ENCODE data around the gene LRATD1.

Gene LRATD1

DNA sequence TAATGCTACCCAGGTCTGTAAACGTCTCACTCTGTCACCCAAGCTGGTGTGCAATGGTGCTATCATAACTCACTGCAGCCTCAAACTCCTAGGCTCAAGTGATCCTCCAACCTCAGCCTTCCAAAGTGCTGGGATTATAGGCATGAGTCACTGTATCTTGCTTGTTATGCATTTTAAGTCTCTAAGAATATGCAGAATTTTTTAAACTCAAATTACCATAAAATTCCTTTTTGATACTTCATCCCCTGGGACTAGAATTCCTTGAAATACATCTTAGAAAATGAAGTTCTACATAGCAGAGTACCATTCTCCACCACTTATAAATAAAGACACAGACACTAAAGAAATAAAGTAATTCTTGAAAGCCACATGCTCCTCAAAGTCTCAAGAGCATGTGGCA is 30.2 kb upstream of the LRATD1 start:
- Histone ChIP-seq H4K5ac (ENCODE audit: low read length) (no peak overlapping the region), H2BK5ac (ENCODE audit: low read length) (no peak overlapping the region), H2BK15ac (replicated peaks; ENCODE audit: low read depth) (no peak overlapping the region), H3K4me1 (ENCODE audit: control insufficient read depth, low read depth, low read length) (no peaks in the 10 kb centered on the region), H3K4me3 (ENCODE audit: low read length) (no peak overlapping the region), H3K56ac (ENCODE audit: low read length) (no peak overlapping the region), H3K9ac (ENCODE audit: low read length) (no peak overlapping the region), H3K79me1 (ENCODE audit: low read length) (no peaks in the 10 kb centered on the region), H3K18ac (ENCODE audit: low read length) (no peak overlapping the region), H2BK120ac (ENCODE audit: low read depth, low read length) (no peak overlapping the region), H3K79me2 (ENCODE audit: control insufficient read depth, insufficient read depth, low read length) (no peaks in the 10 kb centered on the region), H3K36me3 (ENCODE audit: control insufficient read depth, insufficient read depth, low read length) (no peaks in the 10 kb centered on the region), H3K27ac (ENCODE audit: low read depth, low read length) (no peak overlapping the region), H2AK5ac (ENCODE audit: low read length) (no peak overlapping the region), H3K4ac (ENCODE audit: low read depth, low read length) (no peak overlapping the region), H3K23ac (ENCODE audit: low read length) (no peak overlapping the region), H3K4me2 (ENCODE audit: low read length) (no peak overlapping the region), H4K8ac (ENCODE audit: low read depth, low read length) (no peak overlapping the region), H3K27me3 (ENCODE audit: insufficient read depth, low read length, poor library complexity) (no peaks in the 10 kb centered on the region)
- WGBS (ENCODE audit: extremely low coverage, insufficient coverage, low lambda C conversion rate): no CpG with 5 or more reads among the region's 1 CpG
- no peak for DNase-seq

DNA sequence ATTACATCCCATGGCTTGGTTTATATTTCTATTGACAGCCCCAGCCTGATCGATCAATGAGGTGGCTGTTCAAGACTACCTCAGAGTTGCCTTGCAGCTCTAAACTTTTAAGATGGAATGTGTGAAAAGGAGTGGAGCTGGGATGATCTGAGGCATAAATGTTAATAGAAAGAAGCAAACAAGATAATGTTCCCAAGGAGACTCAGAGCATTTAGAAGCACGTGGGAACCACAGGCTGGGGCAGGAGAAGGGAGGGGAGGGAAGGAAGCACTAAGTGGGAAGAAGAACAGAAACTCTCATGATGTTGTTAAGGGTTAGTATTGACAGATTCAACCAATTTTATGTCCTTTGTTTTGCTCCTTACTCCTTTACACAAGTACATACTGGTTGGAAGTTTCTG is 28.8 kb upstream of the LRATD1 start:
- Histone ChIP-seq H3K79me1 (ENCODE audit: low read length) (no peaks in the 10 kb centered on the region), H3K79me2 (ENCODE audit: control insufficient read depth, insufficient read depth, low read length) (no peaks in the 10 kb centered on the region), H3K23ac (ENCODE audit: low read length) (no peak overlapping the region), H2BK15ac (replicated peaks; ENCODE audit: low read depth) (no peak overlapping the region), H3K4me3 (ENCODE audit: low read length) (no peak overlapping the region), H3K56ac (ENCODE audit: low read length) (no peak overlapping the region), H3K36me3 (ENCODE audit: control insufficient read depth, insufficient read depth, low read length) (no peaks in the 10 kb centered on the region), H3K4me1 (ENCODE audit: control insufficient read depth, low read depth, low read length) (no peaks in the 10 kb centered on the region), H4K5ac (ENCODE audit: low read length) (no peak overlapping the region), H3K4ac (ENCODE audit: low read depth, low read length) (no peak overlapping the region), H2AK5ac (ENCODE audit: low read length) (no peak overlapping the region), H3K9ac (ENCODE audit: low read length) (no peak overlapping the region), H3K4me2 (ENCODE audit: low read length) (no peak overlapping the region), H2BK5ac (ENCODE audit: low read length) (no peak overlapping the region), H3K18ac (ENCODE audit: low read length) (no peak overlapping the region), H3K27ac (ENCODE audit: low read depth, low read length) (no peak overlapping the region), H2BK120ac (ENCODE audit: low read depth, low read length) (no peak overlapping the region), H3K27me3 (ENCODE audit: insufficient read depth, low read length, poor library complexity) (no peaks in the 10 kb centered on the region), H4K8ac (ENCODE audit: low read depth, low read length) (no peak overlapping the region)
- WGBS (ENCODE audit: extremely low coverage, insufficient coverage, low lambda C conversion rate): no CpG with 5 or more reads among the region's 2 CpGs
- peak; percentile 3 for DNase-seq

- Histone ChIP-seq H3K4me3 (ENCODE audit: low read length) (no peak overlapping the region), H3K18ac (ENCODE audit: low read length) (no peak overlapping the region), H3K27ac (ENCODE audit: low read depth, low read length) (no peak overlapping the region), H3K4me1 (ENCODE audit: control insufficient read depth, low read depth, low read length) (no peaks in the 10 kb centered on the region), H2BK15ac (replicated peaks; ENCODE audit: low read depth) (no peak overlapping the region), H3K4me2 (ENCODE audit: low read length) (no peak overlapping the region), H4K8ac (ENCODE audit: low read depth, low read length) (no peak overlapping the region), H3K4ac (ENCODE audit: low read depth, low read length) (no peak overlapping the region), H2BK120ac (ENCODE audit: low read depth, low read length) (no peak overlapping the region), H3K27me3 (ENCODE audit: insufficient read depth, low read length, poor library complexity) (no peaks in the 10 kb centered on the region), H3K36me3 (ENCODE audit: control insufficient read depth, insufficient read depth, low read length) (no peaks in the 10 kb centered on the region), H4K5ac (ENCODE audit: low read length) (no peak overlapping the region), H3K9ac (ENCODE audit: low read length) (no peak overlapping the region), H2BK5ac (ENCODE audit: low read length) (no peak overlapping the region), H3K56ac (ENCODE audit: low read length) (no peak overlapping the region), H3K79me2 (ENCODE audit: control insufficient read depth, insufficient read depth, low read length) (no peaks in the 10 kb centered on the region), H2AK5ac (ENCODE audit: low read length) (no peak overlapping the region), H3K23ac (ENCODE audit: low read length) (no peak overlapping the region), H3K79me1 (ENCODE audit: low read length) (no peaks in the 10 kb centered on the region)
- no CpG with 5 or more reads among the region's 2 CpGs for WGBS (ENCODE audit: extremely low coverage, insufficient coverage, low lambda C conversion rate)
- DNase-seq: no peak
Measured at GRCh38 chr2:14608245-14608644, 24.3 kb upstream of the LRATD1 start.

- Histone ChIP-seq H3K56ac (ENCODE audit: low read length) (no peak overlapping the region), H4K8ac (ENCODE audit: low read depth, low read length) (no peak overlapping the region), H3K4me2 (ENCODE audit: low read length) (no peak overlapping the region), H4K5ac (ENCODE audit: low read length) (no peak overlapping the region), H3K27me3 (ENCODE audit: insufficient read depth, low read length, poor library complexity) (no peaks in the 10 kb centered on the region), H3K4me3 (ENCODE audit: low read length) (no peak overlapping the region), H3K4ac (ENCODE audit: low read depth, low read length) (no peak overlapping the region), H2BK15ac (replicated peaks; ENCODE audit: low read depth) (no peak overlapping the region), H3K36me3 (ENCODE audit: control insufficient read depth, insufficient read depth, low read length) (no peaks in the 10 kb centered on the region), H3K79me2 (ENCODE audit: control insufficient read depth, insufficient read depth, low read length) (no peaks in the 10 kb centered on the region), H2AK5ac (ENCODE audit: low read length) (no peak overlapping the region), H3K9ac (ENCODE audit: low read length) (no peak overlapping the region), H3K18ac (ENCODE audit: low read length) (no peak overlapping the region), H3K4me1 (ENCODE audit: control insufficient read depth, low read depth, low read length) (no peaks in the 10 kb centered on the region), H3K23ac (ENCODE audit: low read length) (no peak overlapping the region), H3K79me1 (ENCODE audit: low read length) (no peaks in the 10 kb centered on the region), H2BK5ac (ENCODE audit: low read length) (no peak overlapping the region), H3K27ac (ENCODE audit: low read depth, low read length) (no peak overlapping the region), H2BK120ac (ENCODE audit: low read depth, low read length) (no peak overlapping the region)
- no peak for DNase-seq
Measured at GRCh38 chr2:14614017-14614416, 18.5 kb upstream of the LRATD1 start.

GRCh38 chr2:14615121-14615520 is 17.4 kb upstream of the LRATD1 start:
- no peak overlapping the region for H2BK120ac ChIP-seq (ENCODE audit: low read depth, low read length)
- no peak overlapping the region for H2AK5ac ChIP-seq (ENCODE audit: low read length)
- H3K36me3 ChIP-seq (ENCODE audit: control insufficient read depth, insufficient read depth, low read length): no peaks in the 10 kb centered on the region
- no peak overlapping the region for H2BK15ac ChIP-seq (replicated peaks; ENCODE audit: low read depth)
- no peak for DNase-seq
- no peak overlapping the region for H3K23ac ChIP-seq (ENCODE audit: low read length)
- H3K79me1 ChIP-seq (ENCODE audit: low read length): no peaks in the 10 kb centered on the region
- H3K4ac ChIP-seq (ENCODE audit: low read depth, low read length): no peak overlapping the region
- H3K79me2 ChIP-seq (ENCODE audit: control insufficient read depth, insufficient read depth, low read length): no peaks in the 10 kb centered on the region
- no peak overlapping the region for H3K27ac ChIP-seq (ENCODE audit: low read depth, low read length)
- no peak overlapping the region for H3K9ac ChIP-seq (ENCODE audit: low read length)
- H4K8ac ChIP-seq (ENCODE audit: low read depth, low read length): no peak overlapping the region
- no peak overlapping the region for H3K4me3 ChIP-seq (ENCODE audit: low read length)
- H3K56ac ChIP-seq (ENCODE audit: low read length): no peak overlapping the region
- H3K18ac ChIP-seq (ENCODE audit: low read length): no peak overlapping the region
- H2BK5ac ChIP-seq (ENCODE audit: low read length): no peak overlapping the region
- no peak overlapping the region for H3K4me2 ChIP-seq (ENCODE audit: low read length)
- no peaks in the 10 kb centered on the region for H3K4me1 ChIP-seq (ENCODE audit: control insufficient read depth, low read depth, low read length)
- no peak overlapping the region for H4K5ac ChIP-seq (ENCODE audit: low read length)
- no peaks in the 10 kb centered on the region for H3K27me3 ChIP-seq (ENCODE audit: insufficient read depth, low read length, poor library complexity)

- Histone ChIP-seq H3K4me1 (ENCODE audit: control insufficient read depth, low read depth, low read length) (no peaks in the 10 kb centered on the region), H4K5ac (ENCODE audit: low read length) (no peak overlapping the region), H3K4me2 (ENCODE audit: low read length) (no peak overlapping the region), H2BK5ac (ENCODE audit: low read length) (no peak overlapping the region), H3K36me3 (ENCODE audit: control insufficient read depth, insufficient read depth, low read length) (no peaks in the 10 kb centered on the region), H4K8ac (ENCODE audit: low read depth, low read length) (no peak overlapping the region), H3K4ac (ENCODE audit: low read depth, low read length) (no peak overlapping the region), H3K27me3 (ENCODE audit: insufficient read depth, low read length, poor library complexity) (no peaks in the 10 kb centered on the region), H3K4me3 (ENCODE audit: low read length) (no peak overlapping the region), H2AK5ac (ENCODE audit: low read length) (no peak overlapping the region), H3K18ac (ENCODE audit: low read length) (no peak overlapping the region), H2BK15ac (replicated peaks; ENCODE audit: low read depth) (no peak overlapping the region), H3K79me2 (ENCODE audit: control insufficient read depth, insufficient read depth, low read length) (no peaks in the 10 kb centered on the region), H3K79me1 (ENCODE audit: low read length) (no peaks in the 10 kb centered on the region), H3K27ac (ENCODE audit: low read depth, low read length) (no peak overlapping the region), H3K9ac (ENCODE audit: low read length) (no peak overlapping the region), H3K23ac (ENCODE audit: low read length) (no peak overlapping the region), H2BK120ac (ENCODE audit: low read depth, low read length) (no peak overlapping the region), H3K56ac (ENCODE audit: low read length) (no peak overlapping the region)
- DNase-seq: no peak
- no CpG with 5 or more reads among the region's 9 CpGs for WGBS (ENCODE audit: extremely low coverage, insufficient coverage, low lambda C conversion rate)
Measured at GRCh38 chr2:14615760-14616159, 16.8 kb upstream of the LRATD1 start.
